ENCODE measurements around the gene WNT9B.
"Not testable (repeated sequence)": the region's sequence is repeated elsewhere in the genome, so short reads cannot be mapped to it uniquely, and the experiment has no call there.

Gene WNT9B

GRCh38 chr17:46833840-46834208 is 17.6 kb upstream of the WNT9B start:
- Mint-ChIP-seq H3K4me1 (ENCODE audit: low read depth) (peaks cover 2% of the 10 kb centered on the region), H3K27ac (no peak overlapping the region), H3K4me3 (no peak overlapping the region), H3K27me3 (peaks cover 6% of the 10 kb centered on the region), H3K9me3 (ENCODE audit: low read depth) (no peaks in the 10 kb centered on the region), H3K36me3 (no peaks in the 10 kb centered on the region)

GRCh38 chr17:46834846-46835245 is 16.5 kb upstream of the WNT9B start:
- Mint-ChIP-seq H3K27me3 (peaks cover 6% of the 10 kb centered on the region), H3K4me3 (no peak overlapping the region), H3K36me3 (no peaks in the 10 kb centered on the region)

GRCh38 chr17:46836500-46836899 is 14.9 kb upstream of the WNT9B start:
- Mint-ChIP-seq H3K27me3 (peaks cover 10% of the 10 kb centered on the region), H3K4me1 (ENCODE audit: low read depth) (peaks cover 4% of the 10 kb centered on the region), H3K36me3 (no peaks in the 10 kb centered on the region), H3K9me3 (ENCODE audit: low read depth) (no peaks in the 10 kb centered on the region), H3K27ac (no peak overlapping the region), H3K4me3 (no peak overlapping the region)

More at GRCh38 chr17:46834846-46835245, 16.5 kb upstream of the WNT9B start:
- H3K4me1 Mint-ChIP-seq (ENCODE audit: low read depth), result peaks cover 2% of the 10 kb centered on the region
- H3K27ac Mint-ChIP-seq, result no peak overlapping the region
- no peaks in the 10 kb centered on the region for H3K9me3 Mint-ChIP-seq (ENCODE audit: low read depth)

- H3K9me3 Mint-ChIP-seq (ENCODE audit: low read depth), result no peaks in the 10 kb centered on the region
- H3K4me3 Mint-ChIP-seq, result no peak overlapping the region
- H3K36me3 Mint-ChIP-seq, result no peaks in the 10 kb centered on the region
- no peak overlapping the region for H3K27ac Mint-ChIP-seq
- H3K4me1 Mint-ChIP-seq (ENCODE audit: low read depth), result peaks cover 4% of the 10 kb centered on the region
- peaks cover 8% of the 10 kb centered on the region for H3K27me3 Mint-ChIP-seq
These were observed 13.9 kb upstream of the WNT9B start for GRCh38 chr17:46837521-46837920.

GRCh38 chr17:46839211-46839610 is 12.2 kb upstream of the WNT9B start:
- peaks cover 19% of the 10 kb centered on the region for H3K27me3 Mint-ChIP-seq
- peaks cover 4% of the 10 kb centered on the region for H3K4me1 Mint-ChIP-seq (ENCODE audit: low read depth)
- H3K9me3 Mint-ChIP-seq (ENCODE audit: low read depth), result peaks cover 9% of the 10 kb centered on the region
- H3K36me3 Mint-ChIP-seq, result peaks cover 3% of the 10 kb centered on the region
- H3K27ac Mint-ChIP-seq, result no peak overlapping the region
- no peak overlapping the region for H3K4me3 Mint-ChIP-seq

- not testable (repeated sequence) for H3K27ac Mint-ChIP-seq; H3K4me3 Mint-ChIP-seq; H3K9me3 Mint-ChIP-seq (ENCODE audit: low read depth); H3K4me1 Mint-ChIP-seq (ENCODE audit: low read depth); H3K36me3 Mint-ChIP-seq
- peaks cover 19% of the 10 kb centered on the region for H3K27me3 Mint-ChIP-seq
These were observed 10.8 kb upstream of the WNT9B start for GRCh38 chr17:46840596-46840995.

- no peak overlapping the region for H3K27ac Mint-ChIP-seq
- H3K27me3 Mint-ChIP-seq, result peaks cover 19% of the 10 kb centered on the region
- peaks cover 4% of the 10 kb centered on the region for H3K4me1 Mint-ChIP-seq (ENCODE audit: low read depth)
These were observed 9.6 kb upstream of the WNT9B start for GRCh38 chr17:46841561-46842379.

GRCh38 chr17:46842835-46843234 is 8.5 kb upstream of the WNT9B start:
- peaks cover 28% of the 10 kb centered on the region for H3K27me3 Mint-ChIP-seq
- peaks cover 3% of the 10 kb centered on the region for H3K36me3 Mint-ChIP-seq
- no peak overlapping the region for H3K27ac Mint-ChIP-seq
- peaks cover 9% of the 10 kb centered on the region for H3K9me3 Mint-ChIP-seq (ENCODE audit: low read depth)
- H3K4me3 Mint-ChIP-seq, result no peak overlapping the region
- H3K4me1 Mint-ChIP-seq (ENCODE audit: low read depth), result peaks cover 4% of the 10 kb centered on the region

More at GRCh38 chr17:46841561-46842379, 9.6 kb upstream of the WNT9B start:
- peaks cover 3% of the 10 kb centered on the region for H3K36me3 Mint-ChIP-seq
- H3K9me3 Mint-ChIP-seq (ENCODE audit: low read depth), result peaks cover 9% of the 10 kb centered on the region
- H3K4me3 Mint-ChIP-seq, result no peak overlapping the region

- peaks cover 9% of the 10 kb centered on the region for H3K9me3 Mint-ChIP-seq (ENCODE audit: low read depth)
- H3K36me3 Mint-ChIP-seq, result peaks cover 3% of the 10 kb centered on the region
- peaks cover 15% of the 10 kb centered on the region for H3K4me1 Mint-ChIP-seq (ENCODE audit: low read depth)
- H3K27me3 Mint-ChIP-seq, result peaks cover 45% of the 10 kb centered on the region
- H3K27ac Mint-ChIP-seq, result no peak overlapping the region
- no peak overlapping the region for H3K4me3 Mint-ChIP-seq
These were observed 3.9 kb upstream of the WNT9B start for GRCh38 chr17:46847204-46848191.

- Mint-ChIP-seq H3K4me1 (ENCODE audit: low read depth) (peaks cover 18% of the 10 kb centered on the region), H3K9me3 (ENCODE audit: low read depth) (peaks cover under 1% of the 10 kb centered on the region), H3K27me3 (peaks cover 42% of the 10 kb centered on the region), H3K36me3 (no peaks in the 10 kb centered on the region), H3K4me3 (no peak overlapping the region), H3K27ac (no peak overlapping the region)
These were observed 2.8 kb upstream of the WNT9B start for GRCh38 chr17:46848534-46848933.

- H3K4me3 Mint-ChIP-seq, result peak overlapping the region; percentile 65
- peaks cover 16% of the 10 kb centered on the region for H3K4me1 Mint-ChIP-seq (ENCODE audit: low read depth)
- H3K27ac Mint-ChIP-seq, result no peak overlapping the region
- H3K9me3 Mint-ChIP-seq (ENCODE audit: low read depth), result no peaks in the 10 kb centered on the region
- H3K27me3 Mint-ChIP-seq, result peaks cover 44% of the 10 kb centered on the region
- no peaks in the 10 kb centered on the region for H3K36me3 Mint-ChIP-seq
These were observed 725 bp upstream of the WNT9B start for GRCh38 chr17:46850688-46851028.

- Mint-ChIP-seq H3K4me1 (ENCODE audit: low read depth) (peaks cover 16% of the 10 kb centered on the region), H3K9me3 (ENCODE audit: low read depth) (no peaks in the 10 kb centered on the region), H3K4me3 (no peak overlapping the region), H3K27me3 (peaks cover 30% of the 10 kb centered on the region), H3K36me3 (no peaks in the 10 kb centered on the region), H3K27ac (no peak overlapping the region)
These were observed 2.6 kb downstream of the WNT9B start for GRCh38 chr17:46853896-46854444.

- Mint-ChIP-seq H3K27ac (no peak overlapping the region), H3K4me3 (no peak overlapping the region), H3K4me1 (ENCODE audit: low read depth) (peaks cover 16% of the 10 kb centered on the region), H3K36me3 (no peaks in the 10 kb centered on the region), H3K27me3 (peaks cover 26% of the 10 kb centered on the region), H3K9me3 (ENCODE audit: low read depth) (no peaks in the 10 kb centered on the region)
These were observed 3.1 kb downstream of the WNT9B start for GRCh38 chr17:46854515-46854914.

GRCh38 chr17:46854948-46855347 is 3.6 kb downstream of the WNT9B start:
- Mint-ChIP-seq H3K36me3 (no peaks in the 10 kb centered on the region), H3K4me1 (ENCODE audit: low read depth) (peaks cover 16% of the 10 kb centered on the region), H3K4me3 (no peak overlapping the region), H3K27ac (no peak overlapping the region), H3K9me3 (ENCODE audit: low read depth) (no peaks in the 10 kb centered on the region), H3K27me3 (peaks cover 26% of the 10 kb centered on the region)

- Mint-ChIP-seq H3K27me3 (peaks cover 14% of the 10 kb centered on the region), H3K4me3 (no peak overlapping the region), H3K27ac (no peak overlapping the region), H3K4me1 (ENCODE audit: low read depth) (peaks cover 3% of the 10 kb centered on the region), H3K36me3 (peaks cover 2% of the 10 kb centered on the region), H3K9me3 (ENCODE audit: low read depth) (no peaks in the 10 kb centered on the region)
These were observed 6.2 kb downstream of the WNT9B start for GRCh38 chr17:46857600-46857999.
